Neural progenitor cell (in vitro differentiated cells): ENCODE measurements around the gene COL23A1. TPM values are rescaled to one million over a fixed set of nuclear protein-coding genes. Genes with fewer than 3 reads are reported as not detected.
A peak's percentile ranks its signal among the peaks of the same experiment; 100 is the strongest.

ENCODE experiments used
- DNase-seq: peaks from one replicate; pipeline ENCODE4 v3.0.0-alpha.2; 2016; ENCODE audit warnings: low spot score
- H2AFZ ChIP-seq: fragments of 200-600 bp; sonication (generic); replicated peaks from 2 replicates; pipeline ENCODE4 v1.6.1; 2016; ENCODE audit warnings: antibody characterized with exemption
- H3F3A ChIP-seq: fragments of 200-600 bp; sonication (generic); 2 replicates; pipeline ENCODE4 v1.6.1; 2016; ENCODE audit warnings: antibody characterized with exemption, low read depth
- H3K27ac ChIP-seq: fragments of 200-600 bp; sonication (generic); 2 replicates; pipeline ENCODE4 v1.5.1; 2016; ENCODE audit warnings: mild to moderate bottlenecking
- H3K27me3 ChIP-seq: fragments of 200-600 bp; sonication (generic); 2 replicates; pipeline ENCODE4 v1.6.1; 2016; ENCODE audit warnings: mild to moderate bottlenecking, moderate library complexity
- H3K36me3 ChIP-seq: fragments of 200-600 bp; sonication (generic); 2 replicates; pipeline ENCODE4 v1.5.1; 2016
- H3K4me1 ChIP-seq: fragments of 200-600 bp; sonication (generic); 2 replicates; pipeline ENCODE4 v1.6.1; 2016; ENCODE audit warnings: mixed run types
- H3K4me2 ChIP-seq: fragments of 200-600 bp; sonication (generic); 2 replicates; pipeline ENCODE4 v1.6.1; 2016
- H3K4me3 ChIP-seq: fragments of 200-600 bp; sonication (generic); 2 replicates; pipeline ENCODE4 v1.5.1; 2016
- H3K79me2 ChIP-seq: fragments of 200-600 bp; sonication (generic); 2 replicates; pipeline ENCODE4 v1.6.1; 2016; ENCODE audit warnings: low read depth
- H3K9ac ChIP-seq: fragments of 200-600 bp; sonication (generic); 2 replicates; pipeline ENCODE4 v1.6.1; 2016
- H3K9me3 ChIP-seq: fragments of 200-600 bp; sonication (generic); 2 replicates; pipeline ENCODE4 v1.5.1; 2016; ENCODE audit warnings: low read depth
- H4K20me1 ChIP-seq: fragments of 200-600 bp; sonication (generic); 2 replicates; pipeline ENCODE4 v1.6.1; 2016; ENCODE audit warnings: low read depth
- H3K27ac Mint-ChIP-seq: 3 replicates; pipeline ENCODE4 v1.8.0; 2021; ENCODE audit warnings: mixed read lengths
- H3K27me3 Mint-ChIP-seq: 2 replicates; pipeline ENCODE4 v1.8.0; 2022; ENCODE audit warnings: low read depth, mild to moderate bottlenecking, inconsistent platforms, moderate library complexity, mixed read lengths; ENCODE audit not compliant: insufficient read depth
- H3K36me3 Mint-ChIP-seq: 3 replicates; pipeline ENCODE4 v1.8.0; 2021; ENCODE audit warnings: mixed read lengths
- H3K4me1 Mint-ChIP-seq: 3 replicates; pipeline ENCODE4 v1.8.0; 2021; ENCODE audit warnings: mixed read lengths
- H3K4me3 Mint-ChIP-seq: 3 replicates; pipeline ENCODE4 v1.8.0; 2021; ENCODE audit warnings: mild to moderate bottlenecking, moderate library complexity, mixed read lengths
- H3K9me3 Mint-ChIP-seq: 3 replicates; pipeline ENCODE4 v1.8.0; 2020; ENCODE audit warnings: mixed read lengths
- CTCF ChIP-seq: fragments of 200-600 bp; sonication (generic); IDR thresholded peaks from 2 replicates; pipeline ENCODE4 v1.5.1; 2017; ENCODE audit warnings: antibody characterized with exemption, mild to moderate bottlenecking
- EZH2 ChIP-seq: fragments of 200-600 bp; sonication (generic); IDR thresholded peaks from 2 replicates; pipeline ENCODE4 v1.6.1; 2017; ENCODE audit warnings: antibody characterized with exemption, mild to moderate bottlenecking, moderate library complexity
- EZH2phosphoT487 ChIP-seq: fragments of 200-600 bp; sonication (generic); IDR thresholded peaks from 2 replicates; pipeline ENCODE4 v1.6.1; 2017; ENCODE audit warnings: antibody characterized with exemption
- total RNA-seq: library from RNA; depleted of rRNA; stranded (reverse); fragments of >200 nt; gene quantifications from 2 replicates; pipeline ENCODE4 v1.2.3, GENCODE V29; 2015; ENCODE audit warnings: low replicate concordance

COL23A1 gene
- total RNA-seq, 1 donor from 2014 or later, result not detected

DNA sequence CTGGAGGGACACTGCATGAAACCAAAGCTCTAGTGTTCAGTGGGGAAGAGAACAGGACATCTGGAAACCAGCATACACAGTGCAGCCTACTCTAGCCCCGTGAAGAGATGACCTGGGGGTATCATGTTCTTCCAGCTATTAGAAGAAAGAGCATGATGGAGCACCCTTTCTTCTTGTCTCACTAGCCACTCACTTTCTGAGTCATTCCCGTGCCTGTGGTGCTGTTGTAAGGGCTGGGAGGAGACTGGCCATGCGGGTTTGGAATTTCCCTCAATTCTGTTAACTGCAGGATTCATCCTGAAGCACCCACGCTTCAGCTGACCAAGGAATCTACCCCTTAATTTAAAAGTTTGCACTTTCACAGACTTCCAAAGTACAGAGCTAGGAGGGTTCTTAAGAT is 137.0 kb downstream of the COL23A1 start:
- H3K4me1 Mint-ChIP-seq, result peaks cover 15% of the 10 kb centered on the region
- no peak overlapping the region for H3K4me3 Mint-ChIP-seq
- Histone ChIP-seq H3K36me3 (no peaks in the 10 kb centered on the region), H3K27me3 (no peaks in the 10 kb centered on the region), H3K9ac (no peak overlapping the region), H3K27ac (no peak overlapping the region), H3K9me3 (no peaks in the 10 kb centered on the region), H3K79me2 (no peaks in the 10 kb centered on the region), H4K20me1 (no peaks in the 10 kb centered on the region), H3K4me1 (no peaks in the 10 kb centered on the region), H2AFZ (no peak overlapping the region), H3K4me2 (no peak overlapping the region), H3F3A (no peaks in the 10 kb centered on the region), H3K4me3 (no peak overlapping the region)
- no peak overlapping the region for H3K27ac Mint-ChIP-seq
- H3K9me3 Mint-ChIP-seq, result no peaks in the 10 kb centered on the region
- DNase-seq, result no peak
- no peaks in the 10 kb centered on the region for H3K36me3 Mint-ChIP-seq
- no peaks in the 10 kb centered on the region for H3K27me3 Mint-ChIP-seq
- TF ChIP-seq EZH2phosphoT487 (no peak), CTCF (no peak), EZH2 (no peak)

- no peak for DNase-seq
- H3K4me1 ChIP-seq, result no peaks in the 10 kb centered on the region
- Mint-ChIP-seq H3K4me3 (no peak overlapping the region), H3K36me3 (no peaks in the 10 kb centered on the region), H3K27ac (no peak overlapping the region), H3K9me3 (peaks cover 2% of the 10 kb centered on the region), H3K4me1 (peaks cover 15% of the 10 kb centered on the region), H3K27me3 (no peaks in the 10 kb centered on the region)
- no peaks in the 10 kb centered on the region for H3F3A ChIP-seq
- no peak overlapping the region for H3K4me2 ChIP-seq
- no peak overlapping the region for H3K4me3 ChIP-seq
- no peak overlapping the region for H3K27ac ChIP-seq
- no peaks in the 10 kb centered on the region for H3K27me3 ChIP-seq
- H4K20me1 ChIP-seq, result no peaks in the 10 kb centered on the region
- TF ChIP-seq CTCF (no peak), EZH2phosphoT487 (no peak), EZH2 (no peak)
- H3K79me2 ChIP-seq, result no peaks in the 10 kb centered on the region
- H3K9me3 ChIP-seq, result no peaks in the 10 kb centered on the region
- no peak overlapping the region for H3K9ac ChIP-seq
- no peak overlapping the region for H2AFZ ChIP-seq
- H3K36me3 ChIP-seq, result no peaks in the 10 kb centered on the region
Measured at GRCh38 chr5:178450121-178451028, 139.8 kb downstream of the COL23A1 start.

DNA sequence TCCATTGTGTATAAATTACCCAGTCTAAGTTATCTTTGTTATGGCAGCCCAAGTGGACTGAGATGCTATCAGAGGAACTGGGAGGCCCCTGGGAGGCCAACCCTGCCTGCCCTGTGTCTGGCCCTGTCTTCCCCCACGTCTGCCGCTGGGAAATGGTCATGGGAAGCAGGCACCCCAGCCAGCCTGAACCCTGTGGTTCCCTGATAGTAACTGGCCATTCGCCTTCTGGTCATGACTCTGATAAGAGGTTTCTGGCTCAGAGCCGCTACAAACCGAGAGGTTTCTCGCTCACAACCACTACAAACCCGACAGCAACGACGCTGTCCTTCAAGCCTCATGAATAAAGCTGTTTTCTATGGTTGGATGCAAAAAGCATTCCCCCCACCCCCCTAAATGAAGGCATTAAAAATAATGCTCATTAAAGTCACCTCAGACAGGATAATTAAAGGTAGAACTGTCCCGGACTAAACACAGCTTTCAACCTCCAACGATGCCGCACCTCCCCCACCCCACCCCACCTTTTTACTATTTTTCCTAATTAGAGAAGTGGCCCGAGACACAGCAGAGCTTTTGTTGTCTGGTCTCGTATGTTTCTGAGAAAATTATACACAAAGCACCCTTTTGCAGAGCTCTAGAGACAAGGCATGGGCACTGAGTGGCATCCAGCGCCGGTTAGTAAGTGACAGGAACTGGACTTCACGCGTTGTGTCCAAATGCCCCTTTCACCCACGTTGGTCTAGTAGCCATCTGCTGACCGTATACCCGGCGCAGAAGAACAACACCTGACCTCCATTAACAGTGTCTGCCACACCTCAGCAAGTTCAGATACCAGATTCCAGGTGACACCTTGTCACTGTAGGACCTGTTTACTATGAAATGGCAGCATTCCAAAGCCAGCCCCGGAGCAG is 140.8 kb downstream of the COL23A1 start:
- Histone ChIP-seq H3K9me3 (no peaks in the 10 kb centered on the region), H4K20me1 (no peaks in the 10 kb centered on the region), H3K9ac (no peak overlapping the region), H3K4me3 (no peak overlapping the region), H3K4me1 (no peaks in the 10 kb centered on the region), H3F3A (no peaks in the 10 kb centered on the region), H3K4me2 (no peak overlapping the region), H3K79me2 (no peaks in the 10 kb centered on the region), H2AFZ (no peak overlapping the region), H3K27me3 (no peaks in the 10 kb centered on the region), H3K36me3 (no peaks in the 10 kb centered on the region), H3K27ac (no peak overlapping the region)
- DNase-seq, result no peak
- Mint-ChIP-seq H3K27ac (peak overlapping the region; percentile 83), H3K4me3 (no peak overlapping the region), H3K9me3 (peaks cover 2% of the 10 kb centered on the region), H3K4me1 (peaks cover 15% of the 10 kb centered on the region), H3K36me3 (no peaks in the 10 kb centered on the region), H3K27me3 (peaks cover 2% of the 10 kb centered on the region)
- TF ChIP-seq EZH2 (no peak), EZH2phosphoT487 (no peak), CTCF (no peak)
